Right atrium auricular region (tissue), 2 donors: Measurements from ENCODE around the gene SLAMF1. TPM values are rescaled to one million over a fixed set of nuclear protein-coding genes. Genes with fewer than 3 reads are reported as not detected.

ENCODE experiments used
- DNase-seq: peaks from one replicate; pipeline ENCODE4 v3.0.0-alpha.2; 2019; ENCODE audit warnings: low spot score
- H3K27ac ChIP-seq, 2 donors: fragments of 200-600 bp; sonication (generic); 1 replicate in 1 of 2; 2 replicates in 1 of 2; pipeline ENCODE4 v1.5.1; 2016 to 2019
- H3K27me3 ChIP-seq, 2 donors: fragments of 200-600 bp; sonication (generic); one replicate each; pipeline versions ENCODE4 v1.5.1 to v1.6.0; 2017 to 2019
- H3K36me3 ChIP-seq: fragments of 200-600 bp; sonication (generic); one replicate; pipeline ENCODE4 v1.5.1; 2016
- H3K4me1 ChIP-seq, 2 donors: fragments of 200-600 bp; sonication (generic); one replicate each; pipeline versions ENCODE4 v1.5.1 to v1.6.0; 2017 to 2019
- H3K4me3 ChIP-seq, 2 donors: fragments of 200-600 bp; sonication (generic); 1 replicate in 1 of 2; 2 replicates in 1 of 2; pipeline ENCODE4 v1.5.1; 2017 to 2019; ENCODE audit warnings: mild to moderate bottlenecking in 1 of 2, moderate library complexity in 1 of 2
- H3K9me3 ChIP-seq, 2 donors: fragments of 200-600 bp; sonication (generic); one replicate each; pipeline ENCODE4 v1.5.1; 2019
- total RNA-seq, 2 donors: library from RNA; depleted of rRNA; stranded (reverse); fragments of >200 nt; gene quantifications; one replicate each; pipeline ENCODE4 v1.1.0, GENCODE V29; 2016
- TF ChIP-seq, protein P1 (sequence below), 2 donors: fragments of 200-600 bp; sonication (generic); IDR thresholded peaks; one replicate each; pipeline ENCODE4 v1.5.1; 2019; ENCODE audit warnings: antibody characterized with exemption in 2 of 2

Gene SLAMF1
- total RNA-seq, 2 donors from 2014 or later = 0.11 to 0.31 TPM

GRCh38 chr1:160645386-160646130, 1.3 kb downstream of the SLAMF1 start:
- Histone ChIP-seq H3K4me1 (no peaks in the 10 kb centered on the region), H3K9me3 (no peaks in the 10 kb centered on the region), H3K27me3 (no peaks in the 10 kb centered on the region), H3K36me3 (no peaks in the 10 kb centered on the region), H3K27ac (no peak overlapping the region), H3K4me3 (no peak overlapping the region)
- TF ChIP-seq, protein P1, sequence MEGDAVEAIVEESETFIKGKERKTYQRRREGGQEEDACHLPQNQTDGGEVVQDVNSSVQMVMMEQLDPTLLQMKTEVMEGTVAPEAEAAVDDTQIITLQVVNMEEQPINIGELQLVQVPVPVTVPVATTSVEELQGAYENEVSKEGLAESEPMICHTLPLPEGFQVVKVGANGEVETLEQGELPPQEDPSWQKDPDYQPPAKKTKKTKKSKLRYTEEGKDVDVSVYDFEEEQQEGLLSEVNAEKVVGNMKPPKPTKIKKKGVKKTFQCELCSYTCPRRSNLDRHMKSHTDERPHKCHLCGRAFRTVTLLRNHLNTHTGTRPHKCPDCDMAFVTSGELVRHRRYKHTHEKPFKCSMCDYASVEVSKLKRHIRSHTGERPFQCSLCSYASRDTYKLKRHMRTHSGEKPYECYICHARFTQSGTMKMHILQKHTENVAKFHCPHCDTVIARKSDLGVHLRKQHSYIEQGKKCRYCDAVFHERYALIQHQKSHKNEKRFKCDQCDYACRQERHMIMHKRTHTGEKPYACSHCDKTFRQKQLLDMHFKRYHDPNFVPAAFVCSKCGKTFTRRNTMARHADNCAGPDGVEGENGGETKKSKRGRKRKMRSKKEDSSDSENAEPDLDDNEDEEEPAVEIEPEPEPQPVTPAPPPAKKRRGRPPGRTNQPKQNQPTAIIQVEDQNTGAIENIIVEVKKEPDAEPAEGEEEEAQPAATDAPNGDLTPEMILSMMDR (IDR thresholded peaks at IDR 0.05) = no peak
- DNase-seq = no peak

DNA sequence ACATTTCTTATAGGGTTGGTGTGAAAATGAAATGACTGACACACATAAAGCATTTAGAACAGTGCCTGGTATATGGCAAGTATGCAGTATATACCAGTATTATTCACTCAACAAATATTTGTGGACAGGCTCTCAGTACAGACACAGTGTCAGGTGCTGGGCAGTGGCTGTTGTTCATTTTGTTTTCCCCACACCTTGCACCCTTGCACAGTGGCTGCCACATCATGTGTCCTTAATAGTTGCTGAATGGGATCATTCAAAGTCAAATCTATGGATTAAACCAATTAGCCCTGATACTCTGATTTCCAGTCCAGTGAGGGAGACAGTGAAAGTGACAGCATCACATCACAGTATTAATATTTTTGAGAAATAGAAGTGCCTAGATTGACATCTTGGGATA, 2.4 kb downstream of the SLAMF1 start:
- TF ChIP-seq, protein P1 (IDR thresholded peaks at IDR 0.05) = no peak
- no peaks in the 10 kb centered on the region for H3K36me3 ChIP-seq
- H3K27me3 ChIP-seq = no peaks in the 10 kb centered on the region
- no peak overlapping the region for H3K27ac ChIP-seq
- no peak overlapping the region for H3K4me3 ChIP-seq
- DNase-seq = no peak
- no peaks in the 10 kb centered on the region for H3K9me3 ChIP-seq
- H3K4me1 ChIP-seq = no peaks in the 10 kb centered on the region

DNA sequence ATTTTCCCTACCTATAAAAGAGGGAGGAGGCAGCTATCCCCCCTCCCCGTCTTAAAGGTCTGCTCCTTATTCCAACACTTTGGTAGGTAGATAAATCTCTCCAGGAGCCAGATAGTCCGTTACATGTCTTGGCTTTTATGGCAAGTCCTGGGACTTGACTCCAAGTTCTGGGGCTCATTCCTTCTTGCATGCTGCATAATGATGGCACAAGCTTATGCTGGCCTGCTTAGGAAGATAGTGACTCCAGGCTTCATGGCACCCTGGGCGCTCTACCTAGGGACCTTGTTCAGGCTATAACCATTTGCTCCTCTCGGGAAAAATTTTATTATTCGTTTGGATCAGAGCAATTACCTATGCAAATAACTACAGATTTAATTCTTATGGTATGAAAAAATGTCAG, 3.7 kb downstream of the SLAMF1 start:
- no peak for DNase-seq
- H3K27me3 ChIP-seq = no peaks in the 10 kb centered on the region
- H3K4me3 ChIP-seq = no peak overlapping the region
- no peak overlapping the region for H3K27ac ChIP-seq
- H3K4me1 ChIP-seq = no peaks in the 10 kb centered on the region
- no peaks in the 10 kb centered on the region for H3K9me3 ChIP-seq
- H3K36me3 ChIP-seq = no peaks in the 10 kb centered on the region
- TF ChIP-seq, protein P1 (IDR thresholded peaks at IDR 0.05) = no peak

DNA sequence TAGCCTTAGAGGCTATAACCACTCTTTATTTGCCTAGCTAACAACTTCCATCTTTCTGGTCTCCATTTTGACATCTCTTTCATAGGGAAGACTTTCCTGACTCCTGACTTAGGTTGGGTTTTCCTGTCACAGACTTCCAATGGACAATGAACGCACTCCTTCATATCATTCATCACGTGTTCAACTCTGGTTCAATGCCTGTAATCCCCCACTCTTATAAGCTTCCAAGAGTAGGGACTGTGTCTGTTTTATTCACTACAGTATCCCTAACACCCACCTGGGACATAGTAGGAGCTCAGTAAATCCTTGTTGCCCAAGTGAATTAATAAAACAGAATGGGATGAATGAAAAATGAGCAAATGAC, 4.6 kb downstream of the SLAMF1 start:
- H3K27ac ChIP-seq = no peak overlapping the region
- H3K4me1 ChIP-seq = no peaks in the 10 kb centered on the region
- DNase-seq = no peak
- no peaks in the 10 kb centered on the region for H3K27me3 ChIP-seq
- no peaks in the 10 kb centered on the region for H3K36me3 ChIP-seq
- H3K4me3 ChIP-seq = no peak overlapping the region
- TF ChIP-seq, protein P1 (IDR thresholded peaks at IDR 0.05) = no peak
- no peaks in the 10 kb centered on the region for H3K9me3 ChIP-seq

DNA sequence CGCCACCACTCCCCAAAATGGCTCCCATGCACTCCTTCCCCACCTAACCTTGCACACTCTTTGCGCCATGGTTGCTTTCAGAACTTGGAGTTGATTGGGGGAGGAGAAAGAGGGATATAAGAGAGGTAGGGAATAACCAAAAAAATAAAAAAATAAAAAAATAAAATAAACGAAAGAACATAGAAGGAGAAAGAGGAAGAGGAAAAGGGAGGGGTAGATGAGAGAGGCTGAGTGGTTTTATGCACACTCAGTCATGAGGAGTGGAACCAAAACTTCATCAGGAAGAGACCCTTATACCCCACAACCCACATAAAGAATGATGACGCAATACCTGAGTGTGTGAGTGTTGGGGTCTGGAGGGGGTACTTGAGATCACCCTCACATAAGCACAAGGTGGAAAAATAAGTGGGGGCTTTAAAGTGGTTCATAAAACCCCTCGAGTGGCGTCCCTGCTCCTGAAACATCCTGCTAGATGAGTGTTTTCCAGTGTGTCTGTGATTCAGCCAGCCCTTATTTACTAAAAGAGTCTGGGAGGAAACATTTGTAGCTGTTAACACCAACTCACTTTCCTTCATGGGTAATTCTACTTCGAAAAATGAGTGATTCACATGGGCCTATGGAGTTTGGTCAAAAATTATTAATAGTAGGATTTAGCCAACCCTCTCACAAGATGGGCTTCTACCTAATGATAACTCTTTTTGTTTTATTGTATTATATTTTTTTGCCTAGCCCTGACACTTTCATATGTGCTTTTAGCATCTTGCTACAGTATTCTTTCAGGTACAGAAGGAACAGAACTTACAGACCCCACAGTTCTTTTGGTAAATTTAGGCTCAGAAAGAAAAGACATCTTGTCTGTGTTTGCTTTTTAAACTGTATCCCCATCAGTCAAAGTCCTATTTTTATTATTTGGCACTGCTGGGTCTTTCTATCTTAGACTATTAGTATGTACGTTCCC, 5.2 kb downstream of the SLAMF1 start:
- DNase-seq = no peak
- Histone ChIP-seq H3K27ac (no peak overlapping the region), H3K27me3 (no peaks in the 10 kb centered on the region), H3K9me3 (no peaks in the 10 kb centered on the region), H3K4me3 (no peak overlapping the region), H3K4me1 (no peaks in the 10 kb centered on the region), H3K36me3 (no peaks in the 10 kb centered on the region)
- TF ChIP-seq, protein P1 (IDR thresholded peaks at IDR 0.05) = no peak
